ENCODE data around the gene NUP153. TPM values are rescaled to one million over a fixed set of nuclear protein-coding genes. Genes with fewer than 3 reads are reported as not detected.
A peak's percentile ranks its signal among the peaks of the same experiment; 100 is the strongest.
"Not testable (repeated sequence)": the region's sequence is repeated elsewhere in the genome, so short reads cannot be mapped to it uniquely, and the experiment has no call there.

NUP153 gene
- total RNA-seq, 1 donor from 2014 or later, result 31.1 TPM

DNA sequence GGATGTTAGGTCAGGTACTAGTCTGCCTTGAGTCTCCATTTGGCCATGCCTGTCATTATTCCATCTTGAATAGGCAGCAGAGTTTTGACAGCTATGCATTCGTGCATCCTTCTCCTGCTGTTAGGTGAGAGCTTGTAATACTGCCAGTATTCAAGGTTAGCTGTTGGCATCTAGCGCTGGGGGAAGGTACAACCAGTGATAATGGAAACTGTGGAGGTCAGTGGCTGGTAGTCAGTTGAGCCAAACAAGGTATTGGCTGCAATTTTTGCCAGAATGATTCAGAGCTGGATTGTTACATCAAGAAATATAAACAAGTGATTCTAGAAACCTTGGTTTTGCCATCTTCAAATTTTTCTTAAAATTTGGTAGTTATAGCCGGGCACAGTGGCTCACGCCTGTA lies 100.1 kb downstream of the NUP153 start:
- no peak for DNase-seq (ENCODE audit: low read depth, low spot score)

DNA sequence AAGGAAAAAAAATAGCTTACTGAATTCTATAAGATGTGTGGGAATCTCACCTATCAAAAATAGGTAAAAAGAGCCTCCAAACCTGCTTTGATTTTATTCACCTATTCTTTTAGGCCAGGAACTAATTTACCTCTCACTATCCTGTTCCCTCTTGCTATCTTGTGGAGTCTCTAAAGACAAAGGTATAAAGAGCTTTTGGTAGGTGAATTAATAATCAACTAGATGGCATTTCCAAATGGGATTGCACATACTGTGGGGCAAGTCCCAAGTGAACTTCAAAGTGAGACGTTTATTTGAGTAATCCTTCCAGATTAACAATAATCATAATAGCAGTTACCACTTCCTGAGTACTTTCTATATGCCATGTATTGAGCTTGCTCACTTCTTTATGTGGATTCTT lies 103.8 kb downstream of the NUP153 start:
- no peak for DNase-seq (ENCODE audit: low read depth, low spot score)

DNA sequence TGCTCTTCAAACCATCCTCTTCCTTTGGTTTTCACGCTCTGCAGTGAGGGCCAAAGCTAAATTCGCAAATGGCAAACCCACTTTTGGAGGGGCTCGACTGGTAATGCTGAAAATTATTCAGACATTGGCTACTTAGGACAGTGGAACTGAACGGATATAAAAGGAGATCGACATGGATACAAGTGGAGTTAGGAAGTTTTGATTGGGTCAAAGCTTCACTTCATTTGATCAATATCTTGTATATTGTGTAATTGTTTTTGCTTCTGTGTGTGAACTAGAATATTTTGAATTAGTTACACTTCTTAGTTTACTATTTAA lies 105.4 kb downstream of the NUP153 start:
- no peak for DNase-seq (ENCODE audit: low read depth, low spot score)

DNA sequence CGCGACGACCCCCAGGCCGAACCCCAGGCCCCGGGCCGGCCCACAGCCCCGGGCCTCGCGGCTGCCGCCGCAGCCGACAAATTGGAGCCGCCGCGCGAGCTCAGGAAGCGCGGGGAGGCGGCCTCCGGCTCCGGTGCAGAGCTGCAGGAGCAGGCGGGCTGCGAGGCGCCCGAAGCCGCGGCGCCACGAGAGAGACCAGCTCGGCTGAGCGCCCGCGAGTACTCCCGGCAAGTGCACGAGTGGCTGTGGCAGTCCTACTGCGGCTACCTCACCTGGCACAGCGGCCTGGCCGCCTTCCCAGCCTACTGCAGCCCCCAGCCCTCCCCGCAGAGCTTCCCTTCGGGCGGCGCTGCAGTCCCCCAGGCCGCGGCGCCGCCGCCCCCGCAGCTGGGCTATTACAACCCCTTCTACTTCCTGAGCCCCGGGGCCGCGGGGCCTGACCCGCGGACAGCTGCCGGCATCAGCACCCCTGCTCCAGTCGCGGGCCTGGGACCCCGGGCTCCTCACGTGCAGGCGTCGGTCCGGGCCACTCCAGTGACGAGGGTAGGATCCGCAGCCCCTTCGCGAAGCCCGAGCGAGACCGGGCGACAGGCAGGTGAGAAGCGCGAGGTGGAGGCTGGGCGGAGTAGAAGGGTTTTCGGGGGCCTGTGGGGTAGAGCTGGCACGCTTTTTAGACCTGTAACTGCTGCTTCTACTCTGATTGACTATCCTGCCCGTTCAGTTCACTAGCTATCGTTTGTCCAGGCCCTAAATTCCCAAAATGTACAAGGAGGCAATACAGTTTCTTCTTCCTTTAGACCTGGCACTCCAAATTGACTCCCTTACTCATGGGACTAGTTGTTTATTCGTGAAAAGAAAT lies 106.0 kb downstream of the NUP153 start:
- DNase-seq (ENCODE audit: low read depth, low spot score), result no peak

DNA sequence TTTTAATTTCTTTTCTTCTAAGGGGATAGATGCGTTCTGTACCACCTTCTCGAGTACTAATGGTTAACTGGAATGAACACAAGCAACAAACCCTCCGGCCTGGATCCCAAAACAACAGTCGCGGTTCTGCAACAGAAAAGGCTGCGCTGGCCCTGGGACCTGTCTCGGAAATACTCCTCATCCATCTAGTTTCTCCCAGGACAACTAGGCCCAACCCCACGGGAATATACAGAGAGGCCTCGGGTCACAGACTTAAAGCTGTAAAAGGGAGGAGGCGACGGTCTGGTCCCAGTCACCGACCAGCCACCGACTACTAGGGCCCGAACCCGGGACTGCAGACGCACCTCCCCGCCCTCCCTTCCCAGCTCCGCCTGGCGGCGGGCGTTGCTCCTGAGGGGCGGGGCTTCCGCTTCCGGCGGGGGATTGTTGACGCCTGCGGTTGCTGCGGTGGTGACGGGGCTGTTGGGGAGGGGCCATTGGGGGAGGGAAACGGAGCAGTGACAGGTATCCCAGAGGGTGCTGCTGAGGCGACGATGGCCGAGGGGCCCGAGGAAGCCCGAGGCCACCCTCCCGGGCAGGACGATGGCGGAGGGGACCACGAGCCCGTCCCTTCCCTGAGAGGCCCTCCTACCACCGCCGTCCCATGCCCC lies 106.7 kb downstream of the NUP153 start, which contains the start of gene FAM8A1:
FAM8A1 (plus strand) TSS at position 426 of the 650 bp plus-strand sequence; CDS start at position 534, 108 bp downstream.
- peak; percentile 63 for DNase-seq (ENCODE audit: low read depth, low spot score)

DNA sequence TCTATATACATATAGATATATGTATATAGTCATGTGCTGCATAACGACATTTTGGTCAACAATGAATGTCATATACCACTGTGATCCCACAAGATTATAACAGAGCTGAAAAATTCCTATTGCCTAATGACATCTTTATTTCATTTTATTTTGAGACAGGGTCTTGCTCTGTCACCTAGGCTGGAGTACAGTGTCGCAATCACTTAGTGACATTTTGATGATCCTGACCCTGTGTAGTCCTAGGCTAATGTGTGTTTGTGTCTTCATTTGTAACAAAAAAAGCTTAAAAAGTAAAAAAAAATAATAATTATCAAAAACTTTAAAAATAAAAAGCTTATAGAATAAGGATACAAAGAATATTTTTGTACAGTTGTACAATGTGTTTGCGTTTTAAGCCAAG lies 110.6 kb downstream of the NUP153 start:
- DNase-seq (ENCODE audit: low read depth, low spot score), result no peak

DNA sequence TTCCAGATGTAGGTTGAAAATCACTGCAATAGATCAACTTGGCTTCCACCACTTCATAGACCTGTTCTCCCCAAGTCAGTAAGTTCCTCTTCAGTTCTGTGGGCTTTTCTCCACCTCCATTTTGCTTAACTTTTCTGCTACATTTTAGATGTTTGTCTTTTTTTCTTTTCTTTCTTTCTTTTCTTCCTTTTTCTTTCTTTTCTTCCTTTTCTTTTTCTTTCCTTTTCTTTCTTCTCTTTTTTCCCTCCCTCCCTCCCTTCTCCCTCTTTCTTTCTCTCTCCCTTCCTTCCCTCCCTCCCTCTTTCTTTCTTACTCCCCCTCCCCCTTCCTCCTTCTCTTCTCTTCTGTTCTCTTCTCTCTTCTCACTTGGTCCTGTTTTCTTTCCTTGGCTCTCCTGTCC lies 113.5 kb downstream of the NUP153 start:
- no peak for DNase-seq (ENCODE audit: low read depth, low spot score)

DNA sequence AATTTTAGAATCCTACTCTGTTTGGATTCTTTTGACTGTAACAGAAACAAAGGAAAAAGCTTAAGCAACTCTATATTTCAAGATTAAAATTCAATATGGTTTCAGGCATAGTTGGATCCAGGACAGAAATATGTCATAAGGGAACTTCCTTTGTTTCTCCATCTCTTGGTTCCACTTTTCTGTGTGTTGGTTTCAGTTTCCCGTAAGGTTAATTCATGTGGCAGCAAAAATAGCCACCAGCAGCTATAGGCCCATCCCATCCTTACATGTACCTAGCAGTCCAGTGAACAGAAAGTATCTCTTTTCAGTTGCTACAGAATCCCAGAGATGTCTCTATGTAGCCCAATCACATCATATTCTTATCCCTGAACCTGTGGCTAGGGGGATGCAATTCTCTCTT lies 115.4 kb downstream of the NUP153 start:
- DNase-seq (ENCODE audit: low read depth, low spot score), result no peak

DNA sequence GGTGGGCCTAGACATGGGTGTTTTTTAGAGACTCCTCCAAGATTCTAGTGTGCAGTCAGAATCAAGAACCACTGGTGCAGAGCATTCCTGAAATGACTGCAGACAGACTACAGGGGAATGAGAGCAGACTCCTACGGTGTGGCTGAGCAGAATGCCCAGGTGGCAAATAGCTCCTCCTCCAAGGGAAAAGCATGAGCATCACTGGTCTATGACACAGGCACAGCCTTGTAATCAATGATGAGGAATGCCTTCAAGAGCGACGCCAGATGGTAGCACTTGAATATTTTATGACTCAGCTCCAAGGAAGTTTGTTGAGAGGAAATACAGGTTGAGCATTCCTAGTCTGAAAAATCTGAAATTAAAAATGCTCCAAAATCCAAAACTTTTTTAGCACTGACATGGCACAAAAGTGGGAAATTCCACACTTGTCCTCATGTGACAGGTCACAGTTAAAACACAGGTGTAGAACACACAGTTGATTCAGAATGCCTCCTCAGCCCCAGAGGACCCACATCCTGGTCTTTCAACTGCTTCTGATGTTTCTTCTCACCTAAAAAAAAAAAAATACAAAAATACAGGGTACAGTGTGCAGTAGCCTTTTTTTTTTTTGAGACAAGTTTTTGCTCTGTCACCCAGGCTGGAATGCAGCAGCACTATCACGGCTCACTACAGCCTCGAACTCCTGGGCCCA lies 117.2 kb downstream of the NUP153 start:
- DNase-seq (ENCODE audit: low read depth, low spot score), result peak; percentile 22

DNA sequence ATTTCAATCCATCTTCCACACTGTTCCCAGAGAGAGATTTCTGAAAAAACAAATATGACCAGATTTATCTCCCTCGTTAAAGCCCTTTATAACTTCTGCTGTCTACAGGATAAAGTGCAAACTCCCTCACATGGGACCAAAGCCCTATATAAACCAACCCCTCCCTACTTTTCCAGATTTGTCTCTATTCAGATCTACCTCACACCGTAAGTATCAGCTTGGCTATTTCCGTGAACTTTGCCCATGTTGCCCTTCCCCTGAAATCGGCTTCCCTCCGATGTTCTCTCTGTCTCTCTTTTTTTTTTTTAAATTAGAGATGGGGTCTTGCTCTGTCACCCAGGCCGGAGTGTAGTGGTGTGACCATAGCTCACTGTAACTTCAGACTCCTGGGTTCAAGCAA lies 118.7 kb downstream of the NUP153 start:
- no peak for DNase-seq (ENCODE audit: low read depth, low spot score)

DNA sequence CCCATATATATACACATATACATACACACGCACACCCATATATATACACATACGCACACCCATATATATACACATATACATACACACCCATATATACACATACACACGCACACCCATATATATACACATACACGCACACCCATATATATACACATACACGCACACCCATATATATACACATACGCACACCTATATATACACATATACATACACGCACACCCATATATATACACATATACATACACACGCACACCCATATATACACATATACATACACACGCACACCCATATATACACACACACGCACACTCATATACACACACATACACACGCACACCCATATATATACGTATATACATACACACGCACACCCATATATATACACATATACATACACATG lies 120.1 kb downstream of the NUP153 start:
- not testable (repeated sequence) for DNase-seq (ENCODE audit: low read depth, low spot score)

DNA sequence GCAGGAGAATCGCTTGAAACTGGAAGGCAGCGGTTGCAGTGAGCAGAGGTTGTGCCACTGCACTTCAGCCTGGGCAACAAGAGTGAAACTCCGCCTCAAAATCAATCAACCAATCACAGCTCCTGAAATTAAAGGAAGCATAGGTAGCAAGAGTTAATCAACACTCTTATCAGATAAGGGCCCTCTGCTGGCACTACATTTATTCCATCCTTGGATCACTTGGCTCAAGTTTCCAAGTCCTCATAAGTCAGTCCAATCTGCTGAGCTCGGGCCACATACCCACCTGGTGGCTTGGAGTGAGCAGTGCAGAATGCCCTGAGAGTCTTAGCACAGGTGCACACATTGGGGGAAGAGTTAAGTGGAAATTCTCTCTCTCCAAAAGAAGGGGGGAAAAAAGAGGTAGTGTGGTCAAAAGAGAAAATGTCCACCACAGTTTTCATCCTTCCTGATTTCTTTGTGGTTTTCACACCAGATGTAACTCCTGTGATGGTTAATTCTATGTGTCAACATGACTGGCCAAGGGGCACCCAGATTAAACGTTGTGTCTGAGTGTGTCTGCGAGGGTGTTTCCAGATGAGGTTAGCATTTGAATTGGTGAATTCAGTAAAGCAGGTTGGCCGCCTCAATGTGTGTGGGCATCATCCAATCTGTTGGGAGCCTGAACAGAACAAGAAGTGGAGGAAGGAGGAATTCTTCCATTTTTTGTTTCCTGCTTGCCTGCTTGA lies 120.8 kb downstream of the NUP153 start:
- no peak for DNase-seq (ENCODE audit: low read depth, low spot score)

DNA sequence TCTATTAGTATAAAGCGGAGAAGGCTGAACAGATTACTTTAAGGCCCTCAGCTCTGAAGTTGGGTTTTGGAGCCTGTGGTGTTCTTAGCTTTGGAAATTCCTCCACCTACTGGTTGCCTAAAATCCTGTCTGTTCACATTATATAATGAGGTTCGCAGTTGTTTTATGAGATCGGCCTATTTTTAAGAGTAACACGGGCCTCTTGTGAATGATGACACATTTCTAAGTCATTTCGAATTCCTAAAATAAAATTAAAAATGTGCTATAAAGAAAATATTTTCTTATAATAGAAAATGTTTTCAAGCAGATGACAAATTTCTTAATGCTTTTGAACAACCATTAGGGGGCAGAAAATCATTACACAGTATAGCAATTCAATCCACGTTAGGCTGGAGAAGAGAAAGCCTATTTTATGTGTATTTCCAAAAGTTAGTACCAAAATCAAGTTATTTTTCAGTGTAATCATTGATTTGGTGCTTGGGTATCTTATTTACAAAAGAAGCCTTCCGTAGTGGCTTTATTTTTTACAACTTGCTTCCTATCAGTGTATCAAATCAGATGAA lies 122.4 kb downstream of the NUP153 start:
- peak; percentile 74 for DNase-seq (ENCODE audit: low read depth, low spot score)

DNA sequence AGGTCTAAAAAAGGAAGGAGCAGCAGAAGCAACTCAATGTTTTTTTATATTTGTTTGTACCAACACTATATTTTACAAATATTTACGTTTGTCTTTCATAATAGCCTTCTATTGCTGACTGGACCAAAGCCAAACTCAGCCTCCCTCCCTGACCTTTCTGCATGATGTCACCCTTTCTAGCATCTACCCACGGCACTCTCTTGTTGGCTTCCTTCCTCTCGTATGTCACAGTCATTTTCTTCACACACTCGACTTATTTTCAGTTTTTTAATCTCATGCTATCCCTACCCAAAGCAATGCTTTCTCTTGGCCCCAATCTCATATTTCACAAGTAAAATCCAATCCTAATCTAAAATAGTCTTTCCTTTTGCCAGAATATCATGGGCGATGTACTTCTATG lies 122.9 kb downstream of the NUP153 start:
- peak; percentile 66 for DNase-seq (ENCODE audit: low read depth, low spot score)

DNA sequence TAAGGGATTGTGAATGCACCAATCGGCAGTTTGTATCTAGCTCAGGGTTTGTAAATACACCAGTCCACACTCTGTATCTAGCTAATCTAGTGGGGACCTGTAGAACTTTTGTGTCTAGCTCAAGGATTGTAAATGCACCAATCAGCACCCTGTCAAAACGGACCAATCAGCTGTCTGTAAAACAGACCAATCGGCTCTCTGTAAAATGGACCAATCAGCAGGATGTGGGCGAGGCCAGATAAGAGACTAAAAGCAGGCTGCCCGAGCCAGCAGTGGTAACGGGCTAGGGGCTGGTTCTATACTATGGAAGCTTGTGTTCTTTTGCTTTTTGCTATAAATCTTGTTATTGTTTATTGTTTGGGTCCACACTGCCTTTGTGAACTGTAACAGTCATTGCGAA lies 125.4 kb downstream of the NUP153 start:
- DNase-seq (ENCODE audit: low read depth, low spot score), result not testable (repeated sequence)

DNA sequence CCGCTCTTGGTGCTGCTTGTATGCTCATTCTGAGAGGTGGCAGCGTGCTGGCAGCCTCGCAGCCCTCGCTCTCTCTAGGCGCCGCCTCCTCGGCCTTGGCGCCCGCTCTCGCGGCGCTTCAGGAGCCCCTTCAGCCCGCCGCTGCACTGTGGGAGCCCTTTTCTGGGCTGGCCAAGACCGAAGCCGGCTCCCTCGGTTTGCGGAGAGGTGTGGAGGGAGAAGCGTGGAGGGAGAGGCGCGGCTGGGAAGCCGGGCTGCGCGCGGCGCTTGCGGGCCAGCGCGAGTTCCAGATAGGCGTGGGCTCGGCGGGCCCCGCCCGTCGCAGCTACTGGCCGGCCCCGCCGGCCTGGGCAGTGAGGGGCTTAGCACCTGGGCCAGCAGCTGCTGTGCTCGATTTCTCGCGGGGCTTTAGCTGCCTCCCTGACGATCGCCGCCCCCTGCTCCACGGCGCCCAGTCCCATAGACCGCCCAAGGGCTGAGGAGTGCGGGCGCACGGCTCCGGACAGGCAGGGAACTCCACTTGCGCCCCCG lies 126.1 kb downstream of the NUP153 start:
- DNase-seq (ENCODE audit: low read depth, low spot score), result no peak

DNA sequence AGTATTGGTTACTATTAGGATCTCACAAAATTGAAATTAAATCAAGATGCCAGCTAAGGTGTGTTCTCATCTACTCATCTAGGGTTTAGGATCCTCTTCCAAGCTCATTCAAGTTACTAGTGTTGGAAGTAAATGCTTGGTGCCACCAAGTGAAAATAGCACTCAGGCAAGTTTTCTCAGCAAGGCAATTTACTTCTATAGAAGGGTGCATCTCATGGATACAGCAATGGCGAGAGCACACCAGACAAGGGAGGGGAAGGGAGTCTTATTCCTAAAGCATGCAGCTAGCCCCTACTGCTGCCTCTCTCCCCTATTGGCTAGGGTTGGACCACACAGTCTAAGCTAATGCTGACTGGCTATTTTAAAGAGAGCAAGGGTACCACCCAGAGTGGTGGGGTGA lies 129.7 kb downstream of the NUP153 start:
- no peak for DNase-seq (ENCODE audit: low read depth, low spot score)

DNA sequence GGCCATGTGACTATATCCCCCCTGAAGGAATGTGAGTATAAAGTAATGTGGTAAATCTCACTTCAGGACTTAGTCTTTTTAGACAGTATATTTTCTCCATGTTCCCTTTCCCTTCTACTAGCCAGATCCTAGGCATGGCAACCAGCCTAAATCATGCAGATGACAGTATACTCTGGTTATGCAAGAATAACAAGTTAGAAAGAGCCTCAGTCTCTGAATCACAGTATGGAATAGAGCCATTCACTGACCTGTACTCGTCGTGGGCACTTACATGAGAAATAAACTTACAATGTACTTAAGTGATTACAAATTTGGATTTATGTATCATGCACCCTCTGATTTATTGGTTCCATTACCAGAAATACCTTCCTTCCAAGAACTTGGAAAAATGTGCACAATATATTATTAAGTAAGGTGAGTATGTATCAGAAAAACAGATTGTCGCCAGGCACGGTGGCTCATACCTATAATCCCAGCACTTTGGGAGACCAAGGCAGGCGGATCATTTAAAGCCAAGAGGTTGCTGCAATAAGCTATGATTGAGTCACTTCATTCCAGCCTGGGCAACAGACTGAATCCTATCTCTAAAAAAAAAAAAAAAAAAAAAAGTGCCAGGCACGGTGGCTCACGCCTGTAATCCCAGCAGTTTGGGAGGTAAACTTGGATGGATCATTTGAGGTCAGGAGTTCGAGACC lies 131.7 kb downstream of the NUP153 start:
- DNase-seq (ENCODE audit: low read depth, low spot score), result no peak

DNA sequence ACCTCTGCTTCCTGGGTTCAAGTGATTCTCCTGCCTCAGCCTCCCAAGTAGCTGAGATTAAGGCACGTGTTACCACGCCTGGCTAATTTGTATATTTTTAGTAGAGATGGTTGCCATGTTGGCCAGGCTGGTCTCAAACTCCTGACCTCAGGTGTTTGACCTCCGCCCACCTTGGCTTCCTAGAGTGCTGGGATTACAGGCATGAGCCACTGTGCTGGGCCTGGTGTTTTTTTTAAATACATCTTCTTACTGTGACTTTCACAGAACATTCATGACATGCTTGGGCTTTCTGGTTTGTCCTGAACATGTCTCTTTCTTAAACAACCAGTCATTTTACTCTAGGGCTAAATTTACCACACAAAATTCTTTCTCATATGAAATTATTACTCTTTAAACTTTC lies 141.3 kb downstream of the NUP153 start:
- DNase-seq (ENCODE audit: low read depth, low spot score), result no peak

All from pulmonary artery endothelial cell (primary cell).